ENCODE measurements around the gene CAPNS1. TPM values are rescaled to one million over a fixed set of nuclear protein-coding genes. Genes with fewer than 3 reads are reported as not detected.

Gene CAPNS1
- polyA plus RNA-seq, 2 of the 4 experiments (the other 2 are of a cell fraction), result 1,236 to 1,551 TPM

- ATAC-seq, result no peak
- POLR2A ChIA-PET, result interaction anchor here (0.8 to 1.2 kb wide), 2 partner anchors 8 to 30 kb away, joined by 5 read pairs; partner anchors contain the start of gene POLR2I
- no peak for FAIRE-seq
Observed at GRCh38 chr19:36144624-36145023, 4.8 kb downstream of the CAPNS1 start.

DNA sequence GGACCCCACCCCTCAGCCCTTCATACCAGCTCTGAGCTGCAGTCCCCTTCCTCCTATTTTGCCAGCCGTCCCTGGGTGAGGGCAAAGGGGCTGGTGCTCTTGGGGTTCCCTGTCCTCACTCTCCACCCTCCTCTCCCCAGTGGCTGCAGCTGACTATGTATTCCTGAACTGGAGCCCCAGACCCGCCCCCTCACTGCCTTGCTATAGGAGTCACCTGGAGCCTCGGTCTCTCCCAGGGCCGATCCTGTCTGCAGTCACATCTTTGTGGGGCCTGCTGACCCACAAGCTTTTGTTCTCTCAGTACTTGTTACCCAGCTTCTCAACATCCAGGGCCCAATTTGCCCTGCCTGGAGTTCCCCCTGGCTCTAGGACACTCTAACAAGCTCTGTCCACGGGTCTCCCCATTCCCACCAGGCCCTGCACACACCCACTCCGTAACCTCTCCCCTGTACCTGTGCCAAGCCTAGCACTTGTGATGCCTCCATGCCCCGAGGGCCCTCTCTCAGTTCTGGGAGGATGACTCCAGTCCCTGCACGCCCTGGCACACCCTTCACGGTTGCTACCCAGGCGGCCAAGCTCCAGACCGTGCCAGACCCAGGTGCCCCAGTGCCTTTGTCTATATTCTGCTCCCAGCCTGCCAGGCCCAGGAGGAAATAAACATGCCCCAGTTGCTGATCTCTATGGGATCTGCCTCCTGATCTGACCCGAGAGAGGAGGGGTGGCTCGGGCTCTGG, 10.0 kb downstream of the CAPNS1 start:
- POLR2A ChIA-PET, result interaction anchor here (0.7 to 1.1 kb wide), 2 partner anchors 10 to 35 kb away, joined by 3 to 4 read pairs; partner anchors contain the start of genes CAPNS1, POLR2I and TBCB
- Histone ChIP-seq H3K4me2 (no peak overlapping the region), H3K4me1 (no peaks in the 10 kb centered on the region), H3K27ac (no peak overlapping the region), H3K4me3 (no peak overlapping the region), H3K9me3 (no peaks in the 10 kb centered on the region)
- 91% methylated on average over 13 of the region's 13 CpGs for WGBS (ENCODE audit: missing lambda C conversion rate)
- ATAC-seq (peak; percentile 7 to 20; a peak in 4 of 6 replicates), DNase-seq (ENCODE audit: low read depth in 1 of 2, low spot score in 1 of 2) (no peak), FAIRE-seq (no peak)
- CTCF ChIA-PET, result interaction anchor here (0.6 to 7.2 kb wide), 5 partner anchors 18 to 89 kb away, joined by 3 to 67 read pairs (median 4); no protein-coding TSS in a partner anchor
- TF ChIP-seq EP300 (IDR thresholded peaks at IDR 0.05) (no peak), ESRRA (IDR thresholded peaks at IDR 0.05; ENCODE audit: borderline replicate concordance, low read length) (no peak), POLR2AphosphoS2 (conservative IDR thresholded peaks at IDR 0.05; ENCODE audit: low read length) (no peak), SREBF2 (IDR thresholded peaks at IDR 0.05) (no peak), ATOH8 (CRISPR knock-in tag; IDR thresholded peaks at IDR 0.05; ENCODE audit: low read depth) (no peak), JUNB (IDR thresholded peaks at IDR 0.05) (no peak), NFE2L2 (conservative IDR thresholded peaks at IDR 0.05; ENCODE audit: low read length) (no peak), KDM1A (IDR thresholded peaks at IDR 0.05; ENCODE audit: low read depth) (no peak), FOXS1 (CRISPR knock-in tag; IDR thresholded peaks at IDR 0.05) (no peak), MAZ (IDR thresholded peaks at IDR 0.05; ENCODE audit: borderline replicate concordance, low read depth, low read length) (no peak), HOXB5 (CRISPR knock-in tag; IDR thresholded peaks at IDR 0.05) (no peak), REST (IDR thresholded peaks at IDR 0.05) (no peak), RCOR1 (IDR thresholded peaks at IDR 0.05; ENCODE audit: low read depth, low read length) (no peak), CHD2 (IDR thresholded peaks at IDR 0.05; ENCODE audit: low read length, partially characterized antibody) (no peak), MAFK (IDR thresholded peaks at IDR 0.05; ENCODE audit: partially characterized antibody) (no peak), TFCP2L1 (CRISPR knock-in tag; IDR thresholded peaks at IDR 0.05) (no peak), HOXB13 (CRISPR knock-in tag; IDR thresholded peaks at IDR 0.05; ENCODE audit: low read depth) (no peak)
- TF ChIP-seq, protein P1, sequence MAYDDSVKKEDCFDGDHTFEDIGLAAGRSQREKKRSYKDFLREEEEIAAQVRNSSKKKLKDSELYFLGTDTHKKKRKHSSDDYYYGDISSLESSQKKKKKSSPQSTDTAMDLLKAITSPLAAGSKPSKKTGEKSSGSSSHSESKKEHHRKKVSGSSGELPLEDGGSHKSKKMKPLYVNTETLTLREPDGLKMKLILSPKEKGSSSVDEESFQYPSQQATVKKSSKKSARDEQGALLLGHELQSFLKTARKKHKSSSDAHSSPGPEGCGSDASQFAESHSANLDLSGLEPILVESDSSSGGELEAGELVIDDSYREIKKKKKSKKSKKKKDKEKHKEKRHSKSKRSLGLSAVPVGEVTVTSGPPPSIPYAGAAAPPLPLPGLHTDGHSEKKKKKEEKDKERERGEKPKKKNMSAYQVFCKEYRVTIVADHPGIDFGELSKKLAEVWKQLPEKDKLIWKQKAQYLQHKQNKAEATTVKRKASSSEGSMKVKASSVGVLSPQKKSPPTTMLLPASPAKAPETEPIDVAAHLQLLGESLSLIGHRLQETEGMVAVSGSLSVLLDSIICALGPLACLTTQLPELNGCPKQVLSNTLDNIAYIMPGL (CRISPR knock-in tag; IDR thresholded peaks at IDR 0.05; ENCODE audit: borderline replicate concordance), result no peak

More at GRCh38 chr19:36144624-36145023, 4.8 kb downstream of the CAPNS1 start:
- Histone ChIP-seq H3K9me3 (no peaks in the 10 kb centered on the region), H3K27ac (no peak overlapping the region), H3K4me3 (no peak overlapping the region), H3K4me1 (peaks cover 9% of the 10 kb centered on the region), H3K4me2 (no peak overlapping the region)
- 95% methylated on average over 6 of the region's 6 CpGs for WGBS (ENCODE audit: missing lambda C conversion rate)
- CTCF ChIA-PET, result interaction anchor here (0.6 to 7.1 kb wide), 9 partner anchors 9 to 84 kb away, joined by 3 to 61 read pairs (median 7); no protein-coding TSS in a partner anchor
- DNase-seq (ENCODE audit: low read depth in 1 of 2, low spot score in 1 of 2), result no peak
- TF ChIP-seq HOXB5 (CRISPR knock-in tag; IDR thresholded peaks at IDR 0.05), result no peak
- no peak for TF ChIP-seq RNF2 (IDR thresholded peaks at IDR 0.05; ENCODE audit: borderline replicate concordance, low read depth)
- no peak for TF ChIP-seq HOXA7 (CRISPR knock-in tag; IDR thresholded peaks at IDR 0.05)
- TF ChIP-seq KDM1A (IDR thresholded peaks at IDR 0.05; ENCODE audit: low read depth), result no peak
- no peak for TF ChIP-seq ATOH8 (CRISPR knock-in tag; IDR thresholded peaks at IDR 0.05; ENCODE audit: low read depth)
- TF ChIP-seq CHD4 (IDR thresholded peaks at IDR 0.05; ENCODE audit: borderline replicate concordance), result no peak
- TF ChIP-seq HDAC2 (IDR thresholded peaks at IDR 0.05), result no peak
- no peak for TF ChIP-seq CHD2 (IDR thresholded peaks at IDR 0.05; ENCODE audit: low read length, partially characterized antibody)
- no peak for TF ChIP-seq HEYL (CRISPR knock-in tag; IDR thresholded peaks at IDR 0.05)
- no peak for TF ChIP-seq CTCF (IDR thresholded peaks at IDR 0.05)

Data from A549 (cell line).